Endothelial cell of hepatic sinusoid (primary cell): ENCODE results near the gene SOX8.
"Not testable (repeated sequence)": the region's sequence is repeated elsewhere in the genome, so short reads cannot be mapped to it uniquely, and the experiment has no call there.

ENCODE experiments used
- in situ Hi-C: cut with HindIII; loops from 2 replicates; pipeline ENCODE4 v1.10.0; 2017; ENCODE audit warnings: low sequenced_read_pairs

The SOX8 gene

DNA sequence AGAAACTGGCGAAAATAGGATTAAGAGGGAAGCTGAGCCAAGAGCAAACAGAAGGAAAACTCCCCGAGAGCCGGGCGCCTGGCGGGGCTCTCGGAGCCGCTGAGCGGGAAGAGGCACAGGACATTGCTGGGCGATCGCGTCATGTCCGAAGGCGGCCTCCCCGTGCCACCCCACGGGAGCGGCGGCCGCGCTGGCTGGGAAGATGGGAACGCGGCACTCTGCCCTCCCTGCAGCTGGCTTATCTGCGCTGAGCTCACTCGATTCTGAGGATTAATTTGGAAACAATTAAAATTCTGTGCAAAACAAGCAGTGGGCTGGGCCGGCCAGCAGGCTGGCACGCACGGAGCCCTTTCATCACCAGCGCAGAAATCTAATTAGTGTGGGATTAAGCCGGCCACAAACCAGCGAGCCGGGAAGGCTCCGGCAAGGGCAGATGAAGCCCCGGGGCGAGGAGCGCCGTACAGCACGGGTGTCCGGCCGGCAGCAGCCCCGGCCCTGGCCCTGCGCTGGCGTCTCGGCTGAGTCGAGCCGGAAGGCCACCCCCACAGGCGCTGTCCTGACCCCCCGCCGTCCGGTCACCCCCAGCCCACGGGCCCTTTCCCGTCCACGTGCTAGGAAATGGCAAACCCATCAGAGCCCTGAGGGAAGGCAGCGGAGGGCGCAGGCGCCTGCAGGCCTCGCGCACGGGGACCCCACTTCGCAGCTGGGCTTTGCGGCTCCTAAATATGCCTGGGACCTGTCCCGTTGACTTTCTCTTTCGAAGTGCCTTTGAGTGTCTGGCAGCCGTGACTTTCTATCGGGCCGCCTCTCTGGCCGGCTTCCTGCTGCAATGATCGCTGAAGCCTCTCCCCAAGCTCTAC lies 37.9 kb downstream of the SOX8 start:
- in situ Hi-C loops: no loop called here

GRCh38 chr16:1020091-1020399 lies 38.5 kb downstream of the SOX8 start:
- in situ Hi-C loops: no loop called here

- in situ Hi-C loops: no loop called here
Observed at GRCh38 chr16:1020591-1020990, 39.0 kb downstream of the SOX8 start.

GRCh38 chr16:1021553-1022160 lies 40.1 kb downstream of the SOX8 start:
- in situ Hi-C loops: no loop called here

DNA sequence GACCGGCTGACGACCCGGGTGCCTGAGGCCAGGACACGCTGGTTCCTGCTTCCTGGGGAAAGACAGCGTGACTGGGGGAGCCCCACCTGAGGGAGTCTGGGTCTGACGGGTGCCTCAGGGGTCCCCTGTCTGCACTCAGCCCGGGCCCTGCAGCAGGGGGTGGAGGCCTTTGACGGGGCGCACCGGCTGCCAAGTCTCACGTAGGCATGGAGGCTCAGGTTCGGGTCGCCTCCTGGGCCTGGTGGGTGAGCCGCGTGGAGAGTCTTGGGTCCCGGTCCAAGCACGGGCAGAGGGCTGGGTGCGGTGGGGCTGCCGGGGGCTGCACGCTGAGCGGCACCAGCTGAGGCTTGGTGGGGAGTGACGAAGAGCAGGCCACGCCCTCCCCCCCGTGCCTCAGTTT lies 40.9 kb downstream of the SOX8 start:
- in situ Hi-C loops: no loop called here

GRCh38 chr16:1024138-1024537 lies 42.6 kb downstream of the SOX8 start:
- in situ Hi-C loops: no loop called here

- in situ Hi-C loops: not testable (repeated sequence)
Observed at GRCh38 chr16:1025183-1025809, 43.7 kb downstream of the SOX8 start.

- in situ Hi-C loops: no loop called here
Observed at GRCh38 chr16:1026057-1026783, 44.6 kb downstream of the SOX8 start.

GRCh38 chr16:1026784-1027500 lies 45.4 kb downstream of the SOX8 start:
- in situ Hi-C loops: no loop called here

- in situ Hi-C loops: no loop called here
Observed at GRCh38 chr16:1027501-1027815, 45.9 kb downstream of the SOX8 start.

- in situ Hi-C loops: no loop called here
Observed at GRCh38 chr16:1028056-1028455, 46.5 kb downstream of the SOX8 start.

DNA sequence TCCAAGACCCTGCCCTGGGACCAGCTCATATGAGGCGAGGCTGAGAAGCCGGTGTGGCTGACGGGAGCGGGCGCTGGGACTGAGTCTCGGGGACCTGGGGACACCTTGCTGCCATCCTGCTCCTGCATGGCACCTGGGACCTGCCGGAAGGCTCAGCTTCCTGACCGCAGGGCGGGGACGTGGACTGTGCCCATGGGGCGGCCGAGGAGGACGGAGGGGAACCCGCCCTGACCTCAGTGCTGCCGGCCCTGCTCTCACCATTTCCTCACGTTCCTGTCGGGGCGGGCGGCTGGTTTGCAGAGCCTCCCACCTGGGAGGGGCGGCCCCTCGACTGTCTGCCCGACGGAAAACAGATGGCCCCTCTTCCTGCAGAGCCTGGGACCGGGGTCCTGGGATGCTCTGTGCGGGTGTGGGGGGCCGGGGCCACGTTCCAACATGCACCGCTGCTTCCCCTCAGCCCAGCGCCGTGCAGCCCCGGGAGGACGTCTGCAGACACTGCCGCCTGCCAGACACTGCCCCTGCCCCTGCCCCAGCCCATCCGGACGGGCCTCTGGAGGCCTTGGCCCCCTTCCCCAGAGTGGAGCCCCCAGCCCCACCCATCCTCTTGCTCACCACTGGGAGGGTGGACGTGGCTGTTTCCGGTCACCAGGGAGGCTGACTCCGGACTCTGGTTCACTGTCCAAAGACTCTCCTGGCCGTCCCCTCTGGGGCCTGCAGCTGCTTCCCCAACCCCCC lies 47.1 kb downstream of the SOX8 start:
- in situ Hi-C loops: no loop called here

DNA sequence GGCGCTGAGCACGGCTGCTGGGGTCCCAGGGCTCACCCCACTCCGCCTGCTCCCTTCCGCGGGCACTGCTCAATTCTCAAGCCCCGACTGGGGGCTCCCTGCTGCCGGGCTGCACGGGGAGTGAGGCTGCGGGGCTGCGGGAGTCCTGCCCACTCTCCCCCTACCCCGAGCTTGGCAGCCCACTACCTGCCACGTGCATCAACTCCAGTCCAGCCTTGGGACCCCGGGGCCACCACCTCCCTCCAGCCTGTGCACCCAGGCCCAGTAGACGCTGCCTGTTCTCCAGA lies 47.6 kb downstream of the SOX8 start:
- in situ Hi-C loops: no loop called here

GRCh38 chr16:1030473-1030901 lies 48.9 kb downstream of the SOX8 start:
- in situ Hi-C loops: loop anchor here (10.0 kb wide), 1 partner anchor 114 kb away; no protein-coding TSS in a partner anchor

GRCh38 chr16:1031666-1032065 lies 50.1 kb downstream of the SOX8 start:
- in situ Hi-C loops: loop anchor here (10.0 kb wide), 1 partner anchor 113 kb away; no protein-coding TSS in a partner anchor

DNA sequence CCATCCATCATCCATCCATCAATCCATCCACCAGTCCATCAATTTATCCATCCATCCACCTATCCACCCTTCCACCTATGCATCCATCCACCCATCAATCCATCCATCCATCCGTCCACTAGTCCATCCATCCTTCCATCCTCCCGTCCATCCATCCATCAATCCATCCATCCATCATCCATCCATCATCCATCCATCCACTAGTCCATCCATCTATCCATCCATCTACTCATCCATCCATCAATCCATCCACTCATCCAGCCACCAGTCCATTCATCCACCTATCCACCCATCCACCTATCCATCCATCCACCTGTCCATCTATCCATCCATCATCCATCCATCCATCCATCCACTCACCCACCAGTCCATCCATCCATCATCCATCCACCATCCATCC lies 51.0 kb downstream of the SOX8 start:
- in situ Hi-C loops: loop anchor here (10.0 kb wide), 1 partner anchor 112 kb away; no protein-coding TSS in a partner anchor

- in situ Hi-C loops: loop anchor here (10.0 kb wide), 1 partner anchor 112 kb away; no protein-coding TSS in a partner anchor
Observed at GRCh38 chr16:1033128-1033679, 51.6 kb downstream of the SOX8 start.

DNA sequence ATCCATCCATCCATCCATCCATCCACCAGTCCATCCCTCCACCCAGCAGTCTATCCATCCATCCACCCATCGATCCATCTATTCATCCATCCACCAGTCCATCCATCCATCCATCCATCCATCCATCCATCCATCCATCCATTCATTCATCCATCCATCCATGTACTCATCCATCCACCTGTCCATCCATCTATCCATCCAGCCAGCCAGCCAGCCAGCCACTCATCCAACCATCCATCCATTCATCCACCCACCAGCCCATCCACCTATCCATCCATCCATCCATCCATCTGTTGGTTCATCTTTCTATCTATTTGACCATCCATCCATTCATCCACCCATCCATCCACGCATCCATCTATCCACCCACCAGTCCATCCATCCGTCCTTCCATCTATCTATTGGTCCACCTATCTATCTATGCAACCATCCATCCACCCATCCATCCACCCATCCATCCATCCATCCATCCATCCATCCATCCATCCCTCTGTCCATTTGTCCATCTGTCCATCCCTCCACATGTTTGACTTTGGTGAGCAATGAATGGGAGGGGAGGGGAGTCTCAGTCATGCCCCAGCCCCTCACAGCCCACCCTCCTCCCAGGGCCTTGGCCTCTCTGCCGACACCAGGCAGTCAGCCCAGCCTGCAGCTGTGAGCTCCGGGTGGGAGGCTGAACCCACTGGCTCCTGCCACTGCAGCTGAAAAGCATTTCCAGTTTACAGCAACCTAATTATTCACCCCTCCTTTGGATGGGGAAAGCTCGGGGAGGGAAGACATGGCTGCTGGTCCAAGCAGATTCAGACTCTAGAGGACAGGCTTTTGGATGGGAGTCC lies 52.9 kb downstream of the SOX8 start:
- in situ Hi-C loops: loop anchor here (5.0 to 10.0 kb wide), 2 partner anchors 57 to 110 kb away; no protein-coding TSS in a partner anchor

DNA sequence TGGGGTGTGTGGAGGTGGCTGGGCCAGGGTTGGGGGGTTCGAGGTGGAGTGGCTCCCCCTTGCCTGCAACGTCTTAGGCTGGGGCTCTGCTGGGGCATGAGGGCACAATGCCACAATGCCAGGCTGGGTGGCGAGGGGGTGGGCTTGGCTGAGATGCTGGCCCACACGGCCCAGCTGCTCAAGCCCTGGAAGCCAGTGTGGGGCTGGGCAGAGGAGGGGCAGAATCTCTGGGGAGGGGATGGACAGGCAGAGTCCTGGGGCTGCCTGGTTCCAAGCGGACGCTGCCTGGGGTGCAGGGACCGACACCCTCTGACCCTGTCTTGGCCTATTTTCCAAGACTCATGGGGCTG lies 53.5 kb downstream of the SOX8 start:
- in situ Hi-C loops: loop anchor here (5.0 to 10.0 kb wide), 2 partner anchors 58 to 110 kb away; no protein-coding TSS in a partner anchor
